ENCODE data around the gene CLIC5. TPM values are rescaled to one million over a fixed set of nuclear protein-coding genes. Genes with fewer than 3 reads are reported as not detected.
A peak's percentile ranks its signal among the peaks of the same experiment; 100 is the strongest.

Gene CLIC5
- total RNA-seq, 4 donors from 2014 or later, result 78.6 to 97.0 (median 91.7) TPM

- in situ Hi-C loops (cut with MboI; ENCODE audit: low sequenced_read_pairs in 4 of 4), result loop anchor here in 3 of 4 donors (10.0 to 25.0 kb wide), 4 partner anchors 1261 to 1461 kb away; no protein-coding TSS in a partner anchor
- Histone ChIP-seq H3K9me3 (no peaks in the 10 kb centered on the region), H3K27ac (peak overlapping the region in 2 of 4 donors; percentile 7 to 29), H3K4me3 (no peak overlapping the region), H3K36me3 (no peaks in the 10 kb centered on the region), H3K27me3 (no peaks in the 10 kb centered on the region), H3K4me1 (peaks cover 12 to 24% of the 10 kb centered on the region in 2 donors)
- ATAC-seq (peak; percentile 62 to 74), DNase-seq (peak; percentile 52 to 58)
- TF ChIP-seq, protein P1, sequence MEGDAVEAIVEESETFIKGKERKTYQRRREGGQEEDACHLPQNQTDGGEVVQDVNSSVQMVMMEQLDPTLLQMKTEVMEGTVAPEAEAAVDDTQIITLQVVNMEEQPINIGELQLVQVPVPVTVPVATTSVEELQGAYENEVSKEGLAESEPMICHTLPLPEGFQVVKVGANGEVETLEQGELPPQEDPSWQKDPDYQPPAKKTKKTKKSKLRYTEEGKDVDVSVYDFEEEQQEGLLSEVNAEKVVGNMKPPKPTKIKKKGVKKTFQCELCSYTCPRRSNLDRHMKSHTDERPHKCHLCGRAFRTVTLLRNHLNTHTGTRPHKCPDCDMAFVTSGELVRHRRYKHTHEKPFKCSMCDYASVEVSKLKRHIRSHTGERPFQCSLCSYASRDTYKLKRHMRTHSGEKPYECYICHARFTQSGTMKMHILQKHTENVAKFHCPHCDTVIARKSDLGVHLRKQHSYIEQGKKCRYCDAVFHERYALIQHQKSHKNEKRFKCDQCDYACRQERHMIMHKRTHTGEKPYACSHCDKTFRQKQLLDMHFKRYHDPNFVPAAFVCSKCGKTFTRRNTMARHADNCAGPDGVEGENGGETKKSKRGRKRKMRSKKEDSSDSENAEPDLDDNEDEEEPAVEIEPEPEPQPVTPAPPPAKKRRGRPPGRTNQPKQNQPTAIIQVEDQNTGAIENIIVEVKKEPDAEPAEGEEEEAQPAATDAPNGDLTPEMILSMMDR (IDR thresholded peaks at IDR 0.05 in 4 of 5, conservative IDR thresholded peaks at IDR 0.05 in 1 of 5), result peak; percentile 49 to 66 (median 57)
- no peak for TF ChIP-seq POLR2A (IDR thresholded peaks at IDR 0.05)
- intact Hi-C loops (cut with DNase I; ENCODE audit: low total_unique reads), result loop anchor here (5.0 kb wide), 3 partner anchors 501 to 1446 kb away; no protein-coding TSS in a partner anchor
Observed at GRCh38 chr6:45922728-45923351, 92.8 kb downstream of the CLIC5 start.

- DNase-seq (peak; percentile 35 to 64), ATAC-seq (peak; percentile 46 to 47)
- no peak overlapping the region for H3K4me3 ChIP-seq
- in situ Hi-C loops (cut with MboI; ENCODE audit: low sequenced_read_pairs in 4 of 4) (loop anchor here in 3 of 4 donors (10.0 to 25.0 kb wide), 4 partner anchors 1259 to 1459 kb away; no protein-coding TSS in a partner anchor), intact Hi-C loops (cut with DNase I; ENCODE audit: low total_unique reads) (loop anchor here (5.0 kb wide), 3 partner anchors 499 to 1444 kb away; no protein-coding TSS in a partner anchor)
- TF ChIP-seq, protein P1 (IDR thresholded peaks at IDR 0.05 in 4 of 5, conservative IDR thresholded peaks at IDR 0.05 in 1 of 5), result no peak
- TF ChIP-seq POLR2A (IDR thresholded peaks at IDR 0.05), result no peak
- peaks cover 22 to 30% of the 10 kb centered on the region in 2 donors for H3K4me1 ChIP-seq
- H3K27ac ChIP-seq, result peak overlapping the region in 3 of 4 donors; percentile 6 to 29 (median 14)
- no peaks in the 10 kb centered on the region for H3K27me3 ChIP-seq
- H3K36me3 ChIP-seq, result no peaks in the 10 kb centered on the region
- no peaks in the 10 kb centered on the region for H3K9me3 ChIP-seq
Observed at GRCh38 chr6:45921691-45922281, 93.9 kb downstream of the CLIC5 start.

- H3K36me3 ChIP-seq, result no peaks in the 10 kb centered on the region
- no peak overlapping the region for H3K4me3 ChIP-seq
- TF ChIP-seq, protein P1 (IDR thresholded peaks at IDR 0.05 in 4 of 5, conservative IDR thresholded peaks at IDR 0.05 in 1 of 5), result no peak
- no peak for TF ChIP-seq POLR2A (IDR thresholded peaks at IDR 0.05)
- in situ Hi-C loops (cut with MboI; ENCODE audit: low sequenced_read_pairs in 4 of 4) (loop anchor here in 3 of 4 donors (10.0 to 25.0 kb wide), 4 partner anchors 1259 to 1459 kb away; no protein-coding TSS in a partner anchor), intact Hi-C loops (cut with DNase I; ENCODE audit: low total_unique reads) (loop anchor here (5.0 kb wide), 3 partner anchors 499 to 1444 kb away; no protein-coding TSS in a partner anchor)
- ATAC-seq (no peak), DNase-seq (no peak)
- no peaks in the 10 kb centered on the region for H3K9me3 ChIP-seq
- H3K4me1 ChIP-seq, result peaks cover 28 to 36% of the 10 kb centered on the region in 2 donors
- no peaks in the 10 kb centered on the region for H3K27me3 ChIP-seq
- peak overlapping the region in 1 of 4 donors; percentile 14 for H3K27ac ChIP-seq
Observed at GRCh38 chr6:45920819-45921511, 94.7 kb downstream of the CLIC5 start.

GRCh38 chr6:45917439-45917838 is 98.2 kb downstream of the CLIC5 start:
- H3K27ac ChIP-seq, result peak overlapping the region in 2 of 4 donors; percentile 32 to 42
- peaks cover 26 to 28% of the 10 kb centered on the region in 2 donors for H3K4me1 ChIP-seq

More at GRCh38 chr6:45917439-45917838, 98.2 kb downstream of the CLIC5 start:
- H3K36me3 ChIP-seq, result peaks cover 0 to 15% of the 10 kb centered on the region in 2 donors
- no peak for DNase-seq
- in situ Hi-C loops (cut with MboI; ENCODE audit: low sequenced_read_pairs in 4 of 4) (loop anchor here in 3 of 4 donors (25.0 kb wide), 3 partner anchors 1255 to 1455 kb away; no protein-coding TSS in a partner anchor), intact Hi-C loops (cut with DNase I; ENCODE audit: low total_unique reads) (no loop called here)
- no peaks in the 10 kb centered on the region for H3K27me3 ChIP-seq
- H3K9me3 ChIP-seq, result no peaks in the 10 kb centered on the region
- TF ChIP-seq POLR2A (IDR thresholded peaks at IDR 0.05), result no peak
- TF ChIP-seq, protein P1 (IDR thresholded peaks at IDR 0.05 in 4 of 5, conservative IDR thresholded peaks at IDR 0.05 in 1 of 5), result no peak
- H3K4me3 ChIP-seq, result no peak overlapping the region
- no peak for ATAC-seq
